Activated effector memory CD4-positive, alpha-beta T cell treated with anti-CD3 and anti-CD28 coated beads, Interleukin-2, amount 50 U/mL, for 16 hours (primary cell): ENCODE measurements around the gene UBA1.

Source experiments
- DNase-seq: peaks from one replicate; pipeline ENCODE4 v3.0.0-alpha.2; 2020

UBA1 gene

DNA sequence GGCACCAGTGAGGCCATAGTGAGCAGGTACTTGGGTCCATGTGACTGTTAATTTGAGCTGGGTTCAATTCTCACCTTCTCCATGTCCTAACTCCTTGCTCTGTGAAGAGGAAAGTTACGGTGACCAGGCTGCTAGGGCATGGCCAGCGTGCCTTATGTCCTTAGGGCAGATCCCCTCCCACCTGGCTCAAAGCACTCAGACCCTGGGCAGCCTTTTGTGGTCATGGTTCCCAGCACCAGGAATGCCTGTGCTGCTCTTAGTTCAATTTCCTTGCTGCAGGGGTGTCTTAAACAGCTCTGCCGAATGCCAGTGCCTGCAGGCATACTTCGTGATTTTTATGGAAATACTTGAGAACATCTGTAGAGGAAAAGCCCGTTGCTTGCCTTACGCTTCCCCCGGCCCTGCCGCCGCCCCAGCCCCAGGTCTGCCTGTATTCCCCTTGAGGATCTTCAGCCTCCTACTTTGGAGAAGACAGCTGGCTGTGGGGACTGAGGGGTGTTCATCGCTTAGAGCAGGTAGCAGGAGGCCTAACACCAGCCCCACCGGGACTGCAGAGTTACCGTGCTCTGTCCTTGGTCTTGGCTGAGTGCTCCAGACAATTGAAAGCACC is 21.8 kb downstream of the UBA1 start:
- DNase-seq, result peak; percentile 27

GRCh38 chrX:47216393-47216925 is 22.8 kb downstream of the UBA1 start:
- DNase-seq, result no peak

- peak; percentile 64 for DNase-seq
Measured at GRCh38 chrX:47217121-47217851, 23.7 kb downstream of the UBA1 start.

GRCh38 chrX:47217852-47218279 is 24.2 kb downstream of the UBA1 start:
- DNase-seq, result peak; percentile 97

GRCh38 chrX:47218280-47218919 is 24.8 kb downstream of the UBA1 start, which contains the start of gene CDK16:
CDK16 (plus strand) TSS chrX:47218681; CDS start chrX:47223558, 4,877 bp downstream.
- DNase-seq, result peak; percentile 89

- peak; percentile 84 for DNase-seq
Measured at GRCh38 chrX:47218920-47219815, 25.5 kb downstream of the UBA1 start.

DNA sequence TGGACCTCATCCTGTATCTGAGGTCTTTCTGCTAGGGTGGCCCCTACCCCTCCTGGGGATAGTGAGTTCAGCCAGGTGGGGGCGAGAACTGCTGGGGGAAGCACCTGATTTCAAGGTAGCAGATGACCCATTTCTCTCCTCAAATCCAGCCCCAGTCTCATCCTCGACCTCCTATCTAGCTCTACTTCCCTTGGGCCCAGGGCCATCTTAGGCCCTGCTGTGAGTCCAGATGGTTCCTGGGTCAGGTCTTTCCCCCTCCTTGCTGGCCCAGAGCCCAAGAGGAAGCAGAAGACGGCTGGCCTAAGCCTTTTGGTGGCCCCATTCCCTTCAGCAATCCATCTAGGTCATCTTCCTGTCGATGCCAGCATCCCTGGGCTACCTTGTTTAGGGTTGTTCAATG is 28.1 kb downstream of the UBA1 start:
- DNase-seq, result peak; percentile 4

- DNase-seq, result no peak
Measured at GRCh38 chrX:47222751-47223350, 29.2 kb downstream of the UBA1 start.

GRCh38 chrX:47223476-47224250 is 30.0 kb downstream of the UBA1 start:
- DNase-seq, result no peak

DNA sequence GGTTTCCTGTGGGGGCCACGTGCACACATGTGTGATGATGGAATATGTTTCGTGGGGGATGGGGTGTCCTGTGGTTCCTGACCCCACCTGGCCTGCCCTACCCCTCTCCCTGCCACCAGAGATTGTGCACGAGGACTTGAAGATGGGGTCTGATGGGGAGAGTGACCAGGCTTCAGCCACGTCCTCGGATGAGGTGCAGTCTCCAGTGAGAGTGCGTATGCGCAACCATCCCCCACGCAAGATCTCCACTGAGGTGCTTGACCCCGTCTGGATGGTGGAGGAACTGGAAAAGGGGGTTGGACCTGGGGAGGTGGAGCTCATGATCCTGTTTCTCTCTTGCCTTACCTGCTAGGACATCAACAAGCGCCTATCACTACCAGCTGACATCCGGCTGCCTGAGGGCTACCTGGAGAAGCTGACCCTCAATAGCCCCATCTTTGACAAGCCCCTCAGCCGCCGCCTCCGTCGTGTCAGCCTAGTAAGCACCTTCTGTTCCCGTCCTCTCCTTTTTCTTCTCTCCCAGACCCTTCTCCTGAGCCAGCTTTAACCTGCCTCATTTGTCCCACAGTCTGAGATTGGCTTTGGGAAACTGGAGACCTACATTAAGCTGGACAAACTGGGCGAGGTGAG is 30.8 kb downstream of the UBA1 start:
- no peak for DNase-seq

GRCh38 chrX:47224896-47225290 is 31.3 kb downstream of the UBA1 start:
- DNase-seq, result no peak

DNA sequence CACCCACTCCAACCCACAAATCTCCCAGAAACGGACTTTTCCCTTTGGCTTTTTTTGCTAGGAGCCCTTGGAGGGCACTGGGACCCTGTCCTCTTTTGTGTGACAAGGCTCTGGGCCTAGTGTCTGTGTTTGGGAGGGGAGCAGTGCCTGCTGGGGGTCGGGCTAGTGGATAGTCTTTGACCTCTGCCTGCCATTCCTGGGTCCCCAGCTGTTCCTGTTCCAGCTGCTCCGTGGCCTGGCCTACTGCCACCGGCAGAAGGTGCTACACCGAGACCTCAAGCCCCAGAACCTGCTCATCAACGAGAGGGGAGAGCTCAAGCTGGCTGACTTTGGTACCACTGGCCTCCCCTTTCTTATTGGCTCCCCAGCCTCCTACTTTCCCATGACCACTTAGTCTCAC is 32.4 kb downstream of the UBA1 start:
- DNase-seq, result no peak

DNA sequence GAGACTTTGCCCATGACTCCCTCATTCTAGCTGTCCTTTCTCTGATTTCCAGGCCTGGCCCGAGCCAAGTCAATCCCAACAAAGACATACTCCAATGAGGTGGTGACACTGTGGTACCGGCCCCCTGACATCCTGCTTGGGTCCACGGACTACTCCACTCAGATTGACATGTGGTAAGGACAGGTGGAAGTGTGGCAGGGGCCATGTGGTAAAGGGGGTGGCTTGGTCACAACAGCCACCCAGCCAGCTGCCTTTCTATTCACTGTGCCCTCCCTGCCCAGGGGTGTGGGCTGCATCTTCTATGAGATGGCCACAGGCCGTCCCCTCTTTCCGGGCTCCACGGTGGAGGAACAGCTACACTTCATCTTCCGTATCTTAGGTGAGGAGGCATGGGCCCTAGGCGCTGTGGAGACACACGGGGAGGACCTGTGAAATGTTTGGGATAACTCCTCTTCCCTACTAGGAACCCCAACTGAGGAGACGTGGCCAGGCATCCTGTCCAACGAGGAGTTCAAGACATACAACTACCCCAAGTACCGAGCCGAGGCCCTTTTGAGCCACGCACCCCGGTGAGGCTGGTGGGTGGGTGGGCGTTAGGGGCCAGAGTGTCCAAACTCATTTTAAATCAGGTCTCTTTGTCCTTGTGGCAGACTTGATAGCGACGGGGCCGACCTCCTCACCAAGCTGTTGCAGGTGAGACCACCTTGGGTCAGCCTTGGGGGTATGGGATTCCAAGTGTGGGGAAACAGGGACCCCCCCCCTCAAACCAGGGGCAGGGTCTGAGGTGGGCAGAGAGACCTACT is 33.1 kb downstream of the UBA1 start:
- no peak for DNase-seq

DNA sequence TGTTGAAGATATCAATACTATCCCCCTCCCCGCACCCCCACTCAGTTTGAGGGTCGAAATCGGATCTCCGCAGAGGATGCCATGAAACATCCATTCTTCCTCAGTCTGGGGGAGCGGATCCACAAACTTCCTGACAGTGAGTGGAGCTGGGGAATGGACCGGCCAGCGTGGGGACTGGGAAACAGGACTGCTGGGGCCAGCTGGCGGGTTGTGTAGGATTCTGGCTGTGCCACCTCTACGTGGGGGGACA is 33.6 kb downstream of the UBA1 start:
- DNase-seq, result no peak

- DNase-seq, result no peak
Measured at GRCh38 chrX:47228550-47229270, 35.1 kb downstream of the UBA1 start.

DNA sequence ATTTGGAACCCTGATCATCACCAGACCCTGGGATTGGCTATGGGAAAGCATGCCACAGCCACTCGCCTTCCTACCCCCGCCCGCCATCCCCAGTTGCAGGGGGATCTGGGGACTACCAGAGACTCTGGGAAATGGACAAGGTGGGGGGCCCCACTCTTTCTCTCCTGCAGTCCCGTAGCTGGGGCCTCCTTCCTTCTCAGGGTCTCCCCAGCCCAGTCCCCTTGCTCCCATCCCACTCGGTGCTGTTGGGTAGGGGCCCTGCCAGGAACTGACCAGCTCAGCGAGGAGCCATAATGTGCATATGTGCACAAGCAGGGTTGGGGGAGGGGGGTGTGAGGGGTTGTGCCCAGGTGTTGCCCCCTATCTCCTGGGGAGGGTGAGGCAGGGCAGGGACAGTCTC is 35.8 kb downstream of the UBA1 start:
- DNase-seq, result no peak

- DNase-seq, result no peak
Measured at GRCh38 chrX:47230136-47230868, 36.7 kb downstream of the UBA1 start.

GRCh38 chrX:47231167-47231566 is 37.5 kb downstream of the UBA1 start:
- DNase-seq, result no peak

GRCh38 chrX:47232197-47232802 is 38.7 kb downstream of the UBA1 start:
- DNase-seq, result no peak
